Measurements from ENCODE around the gene MICA. TPM values are rescaled to one million over a fixed set of nuclear protein-coding genes. Genes with fewer than 3 reads are reported as not detected.

MICA gene
- polyA plus RNA-seq, 2 of the 4 experiments (the other 2 are of a cell fraction): 20.5 to 22.8 TPM

Small RNA genes within 50 kb of the gene (small RNA-seq; reads per million reads assigned to genes)
- gene HLA-S (0 reads per million in 6 experiments), gene MIR6891 (0 reads per million in 6 experiments), gene RF00019 (0 reads per million in 6 experiments), gene RNU6-283P (0 reads per million in 6 experiments)

Other genes with a start within 250 kb of the MICA start
- gene CCHCR1, start 245.8 kb upstream of the MICA start, polyA plus RNA-seq (2011; rRNA removed): 7.4 and 8.6 TPM in 2 replicates
- 15.2 to 15.3 TPM (median 15.3 TPM) in 3 replicates for gene CCHCR1, start 245.8 kb upstream of the MICA start, polyA plus RNA-seq (2017; fragmentation: RNase III; extraction: RNeasy Plus Mini Kit Qiagen cat#74134 plus additional on column Dnase treatment)
- 6.4 and 7.4 TPM in 2 replicates for gene TCF19, start 245.0 kb upstream of the MICA start, polyA plus RNA-seq (2011; rRNA removed)
- gene TCF19, start 245.0 kb upstream of the MICA start, polyA plus RNA-seq (2017; fragmentation: RNase III; extraction: RNeasy Plus Mini Kit Qiagen cat#74134 plus additional on column Dnase treatment): 10.1 to 11.2 TPM (median 10.8 TPM) in 3 replicates
- 2.7 and 3.9 TPM in 2 replicates for gene POU5F1, start 232.9 kb upstream of the MICA start, polyA plus RNA-seq (2011; rRNA removed)
- 2.7 to 3.5 TPM (median 2.8 TPM) in 3 replicates for gene POU5F1, start 232.9 kb upstream of the MICA start, polyA plus RNA-seq (2017; fragmentation: RNase III; extraction: RNeasy Plus Mini Kit Qiagen cat#74134 plus additional on column Dnase treatment)
- gene HLA-C, start 131.5 kb upstream of the MICA start, polyA plus RNA-seq (2011; rRNA removed): 22.6 and 36.3 TPM in 2 replicates
- 35.7 to 42.1 TPM (median 40.9 TPM) in 3 replicates for gene HLA-C, start 131.5 kb upstream of the MICA start, polyA plus RNA-seq (2017; fragmentation: RNase III; extraction: RNeasy Plus Mini Kit Qiagen cat#74134 plus additional on column Dnase treatment)
- 9.4 and 9.7 TPM in 2 replicates for gene HLA-B, start 46.4 kb upstream of the MICA start, polyA plus RNA-seq (2011; rRNA removed)
- gene HLA-B, start 46.4 kb upstream of the MICA start, polyA plus RNA-seq (2017; fragmentation: RNase III; extraction: RNeasy Plus Mini Kit Qiagen cat#74134 plus additional on column Dnase treatment): 9.0 to 10.0 TPM (median 9.9 TPM) in 3 replicates
- gene MICB, start 94.5 kb downstream of the MICA start, polyA plus RNA-seq (2011; rRNA removed): 6.8 and 7.9 TPM in 2 replicates
- 5.9 to 7.0 TPM (median 6.8 TPM) in 3 replicates for gene MICB, start 94.5 kb downstream of the MICA start, polyA plus RNA-seq (2017; fragmentation: RNase III; extraction: RNeasy Plus Mini Kit Qiagen cat#74134 plus additional on column Dnase treatment)
- gene MCCD1, start 125.4 kb downstream of the MICA start, polyA plus RNA-seq (2011; rRNA removed): not detected in 2 replicates
- not detected in 3 replicates for gene MCCD1, start 125.4 kb downstream of the MICA start, polyA plus RNA-seq (2017; fragmentation: RNase III; extraction: RNeasy Plus Mini Kit Qiagen cat#74134 plus additional on column Dnase treatment)
- gene DDX39B, start 138.4 kb downstream of the MICA start, polyA plus RNA-seq (2011; rRNA removed): 267 and 334 TPM in 2 replicates
- 434 to 464 TPM (median 441 TPM) in 3 replicates for gene DDX39B, start 138.4 kb downstream of the MICA start, polyA plus RNA-seq (2017; fragmentation: RNase III; extraction: RNeasy Plus Mini Kit Qiagen cat#74134 plus additional on column Dnase treatment)
- 1.2 and 1.5 TPM in 2 replicates for gene ATP6V1G2, start 143.0 kb downstream of the MICA start, polyA plus RNA-seq (2011; rRNA removed)
- 0.57 to 0.75 TPM (median 0.64 TPM) in 3 replicates for gene ATP6V1G2, start 143.0 kb downstream of the MICA start, polyA plus RNA-seq (2017; fragmentation: RNase III; extraction: RNeasy Plus Mini Kit Qiagen cat#74134 plus additional on column Dnase treatment)
- 3.8 and 5.2 TPM in 2 replicates for gene NFKBIL1, start 144.0 kb downstream of the MICA start, polyA plus RNA-seq (2011; rRNA removed)
- 7.4 to 9.0 TPM (median 7.6 TPM) in 3 replicates for gene NFKBIL1, start 144.0 kb downstream of the MICA start, polyA plus RNA-seq (2017; fragmentation: RNase III; extraction: RNeasy Plus Mini Kit Qiagen cat#74134 plus additional on column Dnase treatment)
- gene LTA, start 168.7 kb downstream of the MICA start, polyA plus RNA-seq (2011; rRNA removed): 0.07 TPM in 1 of 2 replicates, not detected in the other
- gene LTA, start 168.7 kb downstream of the MICA start, polyA plus RNA-seq (2017; fragmentation: RNase III; extraction: RNeasy Plus Mini Kit Qiagen cat#74134 plus additional on column Dnase treatment): 0.07 to 0.08 TPM in 2 of 3 replicates, not detected in the other
- 0.07 TPM in 1 of 2 replicates, not detected in the other for gene TNF, start 172.0 kb downstream of the MICA start, polyA plus RNA-seq (2011; rRNA removed)
- gene TNF, start 172.0 kb downstream of the MICA start, polyA plus RNA-seq (2017; fragmentation: RNase III; extraction: RNeasy Plus Mini Kit Qiagen cat#74134 plus additional on column Dnase treatment): not detected in 3 replicates
- gene LTB, start 178.8 kb downstream of the MICA start, polyA plus RNA-seq (2011; rRNA removed): 0.13 and 0.26 TPM in 2 replicates
- gene LTB, start 178.8 kb downstream of the MICA start, polyA plus RNA-seq (2017; fragmentation: RNase III; extraction: RNeasy Plus Mini Kit Qiagen cat#74134 plus additional on column Dnase treatment): 0.14 to 0.57 TPM (median 0.33 TPM) in 3 replicates
- gene LST1, start 182.7 kb downstream of the MICA start, polyA plus RNA-seq (2011; rRNA removed): 0.17 and 0.19 TPM in 2 replicates
- gene LST1, start 182.7 kb downstream of the MICA start, polyA plus RNA-seq (2017; fragmentation: RNase III; extraction: RNeasy Plus Mini Kit Qiagen cat#74134 plus additional on column Dnase treatment): 0.26 to 0.47 TPM in 2 of 3 replicates, not detected in the other
- not detected in 2 replicates for gene NCR3, start 189.4 kb downstream of the MICA start, polyA plus RNA-seq (2011; rRNA removed)
- not detected in 3 replicates for gene NCR3, start 189.4 kb downstream of the MICA start, polyA plus RNA-seq (2017; fragmentation: RNase III; extraction: RNeasy Plus Mini Kit Qiagen cat#74134 plus additional on column Dnase treatment)
- not detected in 2 replicates for gene AIF1, start 211.6 kb downstream of the MICA start, polyA plus RNA-seq (2011; rRNA removed)
- gene AIF1, start 211.6 kb downstream of the MICA start, polyA plus RNA-seq (2017; fragmentation: RNase III; extraction: RNeasy Plus Mini Kit Qiagen cat#74134 plus additional on column Dnase treatment): not detected in 3 replicates
- 26.0 and 28.0 TPM in 2 replicates for gene PRRC2A, start 217.1 kb downstream of the MICA start, polyA plus RNA-seq (2011; rRNA removed)
- 60.7 to 63.0 TPM (median 61.1 TPM) in 3 replicates for gene PRRC2A, start 217.1 kb downstream of the MICA start, polyA plus RNA-seq (2017; fragmentation: RNase III; extraction: RNeasy Plus Mini Kit Qiagen cat#74134 plus additional on column Dnase treatment)
- 50.4 and 59.4 TPM in 2 replicates for gene BAG6, start 249.1 kb downstream of the MICA start, polyA plus RNA-seq (2011; rRNA removed)
- gene BAG6, start 249.1 kb downstream of the MICA start, polyA plus RNA-seq (2017; fragmentation: RNase III; extraction: RNeasy Plus Mini Kit Qiagen cat#74134 plus additional on column Dnase treatment): 107 to 123 TPM (median 121 TPM) in 3 replicates